LNCAP (cell line): Measurements from ENCODE around the gene KCNH2.

Experiments
- CTCF ChIP-seq: fragments of 450-650 bp; IDR thresholded peaks from 2 replicates; pipeline ENCODE4 v1.5.1; 2017; ENCODE audit warnings: mild to moderate bottlenecking

Gene KCNH2

GRCh38 chr7:150937848-150938561 lies 40.1 kb downstream of the KCNH2 start:
- TF ChIP-seq CTCF, result no peak

- no peak for TF ChIP-seq CTCF
These were observed 42.1 kb downstream of the KCNH2 start for GRCh38 chr7:150936018-150936417.

- no peak for TF ChIP-seq CTCF
These were observed 43.0 kb downstream of the KCNH2 start for GRCh38 chr7:150935149-150935548.

GRCh38 chr7:150934045-150934766 lies 43.9 kb downstream of the KCNH2 start:
- TF ChIP-seq CTCF, result no peak

DNA sequence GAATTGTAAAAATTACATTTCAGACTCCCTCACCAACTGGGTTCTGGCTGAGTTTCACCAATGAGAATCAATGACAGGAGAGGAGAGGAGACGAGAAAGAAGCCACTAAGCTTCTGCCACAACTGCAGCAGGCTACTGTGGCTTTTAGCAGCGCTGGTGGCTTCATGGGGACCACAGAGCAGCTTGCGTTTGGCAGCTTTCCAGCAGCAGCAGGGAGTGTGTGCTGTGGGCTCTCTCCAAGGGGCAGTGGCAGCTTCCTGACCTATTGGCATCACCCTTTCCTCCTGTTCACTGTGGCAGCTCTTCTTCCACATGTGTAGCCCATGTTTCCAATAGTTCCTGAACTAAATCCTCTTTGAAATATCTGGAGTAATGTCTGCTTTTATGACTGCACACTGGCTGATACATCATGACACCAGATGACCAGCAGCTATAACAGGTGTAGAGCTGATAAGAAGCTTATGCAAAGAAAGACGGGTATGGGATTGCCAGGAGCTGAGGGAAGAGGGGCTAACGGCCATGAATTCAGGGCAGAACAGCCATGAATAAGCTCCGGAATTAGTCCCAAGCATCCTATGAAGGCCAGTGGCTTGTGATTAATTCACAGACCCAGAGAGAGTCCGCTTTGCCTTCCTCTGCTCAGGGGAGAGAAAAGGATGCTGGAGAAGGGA lies 46.8 kb downstream of the KCNH2 start:
- no peak for TF ChIP-seq CTCF

- no peak for TF ChIP-seq CTCF
These were observed 49.6 kb downstream of the KCNH2 start for GRCh38 chr7:150928541-150928940.

GRCh38 chr7:150927956-150928344 lies 50.2 kb downstream of the KCNH2 start:
- TF ChIP-seq CTCF, result no peak
